Mucosa of rectum (tissue), 2 donors: ENCODE measurements around the gene HSPA1B.
"Not testable (repeated sequence)": the region's sequence is repeated elsewhere in the genome, so short reads cannot be mapped to it uniquely, and the experiment has no call there.

Experiments
- H3K27ac ChIP-seq, 2 donors: one replicate each; pipeline ENCODE4 v1.7.0; 2013; ENCODE audit warnings: inconsistent platforms in 2 of 2, low read depth in 2 of 2, low read length in 2 of 2
- H3K27me3 ChIP-seq, 2 donors: one replicate each; pipeline ENCODE4 v1.7.0; 2013; ENCODE audit warnings: low read length in 2 of 2; ENCODE audit not compliant: control insufficient read depth in 2 of 2, insufficient read depth in 2 of 2
- H3K36me3 ChIP-seq, 2 donors: one replicate each; pipeline ENCODE4 v1.7.0; 2013; ENCODE audit warnings: low read length in 2 of 2; ENCODE audit not compliant: control insufficient read depth in 2 of 2, insufficient read depth in 2 of 2
- H3K4me1 ChIP-seq, 2 donors: one replicate each; pipeline ENCODE4 v1.7.0; 2013; ENCODE audit warnings: low read length in 2 of 2, mild to moderate bottlenecking in 1 of 2; ENCODE audit not compliant: control insufficient read depth in 2 of 2, insufficient read depth in 2 of 2
- H3K4me3 ChIP-seq, 2 donors: one replicate each; pipeline ENCODE4 v1.7.0; 2013; ENCODE audit warnings: low read length in 2 of 2
- H3K9ac ChIP-seq, 2 donors: one replicate each; pipeline ENCODE4 v1.7.0; 2013; ENCODE audit warnings: low read length in 2 of 2, low read depth in 1 of 2, mild to moderate bottlenecking in 1 of 2
- H3K9me3 ChIP-seq, 2 donors: one replicate each; pipeline ENCODE4 v1.7.0; 2013; ENCODE audit warnings: low read length in 2 of 2; ENCODE audit not compliant: control insufficient read depth in 2 of 2
- donor health status: healthy.
- donor health status: Normal muscosa, but diverticular disease.

Gene HSPA1B

DNA sequence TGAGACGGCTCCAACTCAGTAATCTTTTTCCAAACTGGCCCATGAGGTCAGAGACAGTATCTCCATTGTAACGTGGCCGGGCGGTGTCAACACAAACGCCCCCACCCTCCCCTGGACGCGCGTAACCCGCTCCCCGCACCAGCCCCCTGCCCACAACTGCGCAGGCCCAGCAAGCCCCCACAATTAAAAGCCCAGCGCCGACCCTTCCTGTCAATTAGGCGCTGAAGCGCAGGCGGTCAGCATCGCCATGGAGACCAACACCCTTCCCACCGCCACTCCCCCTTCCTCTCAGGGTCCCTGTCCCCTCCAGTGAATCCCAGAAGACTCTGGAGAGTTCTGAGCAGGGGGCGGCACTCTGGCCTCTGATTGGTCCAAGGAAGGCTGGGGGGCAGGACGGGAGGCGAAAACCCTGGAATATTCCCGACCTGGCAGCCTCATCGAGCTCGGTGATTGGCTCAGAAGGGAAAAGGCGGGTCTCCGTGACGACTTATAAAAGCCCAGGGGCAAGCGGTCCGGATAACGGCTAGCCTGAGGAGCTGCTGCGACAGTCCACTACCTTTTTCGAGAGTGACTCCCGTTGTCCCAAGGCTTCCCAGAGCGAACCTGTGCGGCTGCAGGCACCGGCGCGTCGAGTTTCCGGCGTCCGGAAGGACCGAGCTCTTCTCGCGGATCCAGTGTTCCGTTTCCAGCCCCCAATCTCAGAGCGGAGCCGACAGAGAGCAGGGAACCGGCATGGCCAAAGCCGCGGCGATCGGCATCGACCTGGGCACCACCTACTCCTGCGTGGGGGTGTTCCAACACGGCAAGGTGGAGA is 12.3 kb upstream of the HSPA1B start, which contains the start of the genes HSPA1A and HSPA1L:
Gene HSPA1A (plus strand): TSS at position 519 of the 814 bp plus-strand sequence. CDS start 214 bp downstream, at position 733.
Gene HSPA1L (minus strand): TSS at position 259 of the 814 bp plus-strand sequence. CDS start 3,311 bp downstream, outside the sequence.
- Histone ChIP-seq H3K9me3 (no peaks in the 10 kb centered on the region), H3K36me3 (peaks cover 0 to 2% of the 10 kb centered on the region in 2 donors), H3K4me1 (peaks cover 19 to 29% of the 10 kb centered on the region in 2 donors), H3K9ac (peak within 1 kb of the TSS; percentile 80 to 83), H3K27ac (peak within 1 kb of the TSS; percentile 97 to 99), H3K27me3 (no peaks in the 10 kb centered on the region), H3K4me3 (peak within 1 kb of the TSS; percentile 76 to 84)

DNA sequence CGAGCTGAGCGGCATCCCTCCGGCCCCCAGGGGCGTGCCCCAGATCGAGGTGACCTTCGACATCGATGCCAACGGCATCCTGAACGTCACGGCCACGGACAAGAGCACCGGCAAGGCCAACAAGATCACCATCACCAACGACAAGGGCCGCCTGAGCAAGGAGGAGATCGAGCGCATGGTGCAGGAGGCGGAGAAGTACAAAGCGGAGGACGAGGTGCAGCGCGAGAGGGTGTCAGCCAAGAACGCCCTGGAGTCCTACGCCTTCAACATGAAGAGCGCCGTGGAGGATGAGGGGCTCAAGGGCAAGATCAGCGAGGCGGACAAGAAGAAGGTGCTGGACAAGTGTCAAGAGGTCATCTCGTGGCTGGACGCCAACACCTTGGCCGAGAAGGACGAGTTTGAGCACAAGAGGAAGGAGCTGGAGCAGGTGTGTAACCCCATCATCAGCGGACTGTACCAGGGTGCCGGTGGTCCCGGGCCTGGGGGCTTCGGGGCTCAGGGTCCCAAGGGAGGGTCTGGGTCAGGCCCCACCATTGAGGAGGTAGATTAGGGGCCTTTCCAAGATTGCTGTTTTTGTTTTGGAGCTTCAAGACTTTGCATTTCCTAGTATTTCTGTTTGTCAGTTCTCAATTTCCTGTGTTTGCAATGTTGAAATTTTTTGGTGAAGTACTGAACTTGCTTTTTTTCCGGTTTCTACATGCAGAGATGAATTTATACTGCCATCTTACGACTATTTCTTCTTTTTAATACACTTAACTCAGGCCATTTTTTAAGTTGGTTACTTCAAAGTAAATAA is 10.2 kb upstream of the HSPA1B start:
- peak overlapping the region; percentile 39 to 67 for H3K27ac ChIP-seq
- H3K4me1 ChIP-seq: peaks cover 28 to 42% of the 10 kb centered on the region in 2 donors
- H3K27me3 ChIP-seq: not testable (repeated sequence)

DNA sequence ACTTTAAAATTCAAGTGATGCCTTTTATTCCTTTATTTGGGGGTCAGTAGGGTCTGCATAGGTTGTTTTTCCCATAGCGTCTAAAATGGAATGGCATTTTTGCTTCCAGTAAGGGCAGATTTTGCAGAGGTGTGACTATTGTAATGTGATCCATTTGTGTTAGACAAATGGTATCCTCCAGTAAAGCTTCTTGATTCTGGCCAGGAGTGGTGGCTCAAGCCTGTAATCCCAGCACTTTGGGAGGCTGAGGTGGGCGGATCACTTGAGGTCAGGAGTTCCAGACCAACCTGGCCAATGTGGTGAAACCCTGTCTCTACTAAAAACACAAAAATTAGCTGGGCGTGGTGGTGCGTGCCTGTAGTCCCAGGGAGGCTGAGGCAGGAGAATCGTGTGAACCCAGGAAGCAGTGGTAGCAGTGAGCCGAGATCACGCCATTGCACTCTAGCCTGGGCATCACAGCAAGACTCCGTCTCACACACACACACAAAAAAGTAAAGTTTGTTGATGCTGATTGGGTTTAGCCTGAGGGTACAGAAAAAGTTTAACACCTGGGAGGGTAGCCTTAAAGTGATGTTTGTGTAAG is 9.5 kb upstream of the HSPA1B start:
- Histone ChIP-seq H3K27ac (peak overlapping the region in 1 of 2 donors; percentile 67), H3K4me1 (peaks cover 34 to 49% of the 10 kb centered on the region in 2 donors)

More for the DNA sequence above, 10.2 kb upstream of the HSPA1B start:
- H3K4me3 ChIP-seq: peak overlapping the region; percentile 57 to 76
- H3K36me3 ChIP-seq, H3K9me3 ChIP-seq: not testable (repeated sequence)
- peak overlapping the region; percentile 38 to 69 for H3K9ac ChIP-seq

DNA sequence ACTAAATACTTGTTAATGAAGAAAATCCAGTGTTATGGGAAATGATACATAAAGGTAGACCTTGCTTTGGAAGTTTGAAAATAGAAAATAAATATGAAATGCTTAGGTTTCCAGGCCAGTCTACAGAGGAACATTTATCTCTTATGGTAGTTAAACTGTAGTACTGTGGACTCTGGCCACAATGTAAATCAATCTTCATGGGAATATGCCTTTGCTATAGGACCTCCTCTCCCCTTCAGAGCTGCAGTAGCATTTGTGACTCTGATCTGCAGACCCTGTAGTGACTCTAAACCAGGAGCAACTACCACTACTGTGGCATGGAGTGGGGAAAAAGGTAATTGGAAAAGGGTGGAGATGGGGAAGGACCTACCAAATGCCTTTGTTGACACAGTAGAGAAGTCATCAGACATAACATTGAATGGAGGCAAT is 7.7 kb upstream of the HSPA1B start:
- peaks cover 31 to 47% of the 10 kb centered on the region in 2 donors for H3K4me1 ChIP-seq

More for the DNA sequence above, 9.5 kb upstream of the HSPA1B start:
- H3K27me3 ChIP-seq, H3K9me3 ChIP-seq, H3K36me3 ChIP-seq: not testable (repeated sequence)
- Histone ChIP-seq H3K9ac (peak overlapping the region; percentile 44 to 69), H3K4me3 (peak overlapping the region; percentile 57 to 76)

GRCh38 chr6:31820399-31820798 is 7.1 kb upstream of the HSPA1B start:
- peak overlapping the region; percentile 98 for H3K27ac ChIP-seq
- peak overlapping the region in 1 of 2 donors; percentile 77 for H3K9ac ChIP-seq
- H3K4me3 ChIP-seq, H3K27me3 ChIP-seq, H3K9me3 ChIP-seq, H3K36me3 ChIP-seq: not testable (repeated sequence)
- H3K4me1 ChIP-seq: peaks cover 35 to 47% of the 10 kb centered on the region in 2 donors

More for the DNA sequence above, 7.7 kb upstream of the HSPA1B start:
- H3K36me3 ChIP-seq: no peaks in the 10 kb centered on the region
- no peak overlapping the region for H3K4me3 ChIP-seq
- no peaks in the 10 kb centered on the region for H3K9me3 ChIP-seq
- H3K9ac ChIP-seq: peak overlapping the region in 1 of 2 donors; percentile 1
- peak overlapping the region; percentile 73 to 77 for H3K27ac ChIP-seq
- H3K27me3 ChIP-seq: no peaks in the 10 kb centered on the region

GRCh38 chr6:31821301-31822035 is 6.1 kb upstream of the HSPA1B start:
- H3K4me1 ChIP-seq: peaks cover 43 to 52% of the 10 kb centered on the region in 2 donors
- peak overlapping the region; percentile 59 to 87 for H3K4me3 ChIP-seq
- no peaks in the 10 kb centered on the region for H3K27me3 ChIP-seq
- H3K27ac ChIP-seq: peak overlapping the region; percentile 98
- no peaks in the 10 kb centered on the region for H3K36me3 ChIP-seq
- no peaks in the 10 kb centered on the region for H3K9me3 ChIP-seq
- peak overlapping the region; percentile 77 to 82 for H3K9ac ChIP-seq

GRCh38 chr6:31822036-31822821 is 5.3 kb upstream of the HSPA1B start:
- H3K36me3 ChIP-seq: no peaks in the 10 kb centered on the region
- no peaks in the 10 kb centered on the region for H3K9me3 ChIP-seq
- no peaks in the 10 kb centered on the region for H3K27me3 ChIP-seq
- H3K27ac ChIP-seq: peak overlapping the region; percentile 98
- peak overlapping the region; percentile 59 to 87 for H3K4me3 ChIP-seq
- H3K9ac ChIP-seq: peak overlapping the region; percentile 88 to 89
- peaks cover 49 to 55% of the 10 kb centered on the region in 2 donors for H3K4me1 ChIP-seq

DNA sequence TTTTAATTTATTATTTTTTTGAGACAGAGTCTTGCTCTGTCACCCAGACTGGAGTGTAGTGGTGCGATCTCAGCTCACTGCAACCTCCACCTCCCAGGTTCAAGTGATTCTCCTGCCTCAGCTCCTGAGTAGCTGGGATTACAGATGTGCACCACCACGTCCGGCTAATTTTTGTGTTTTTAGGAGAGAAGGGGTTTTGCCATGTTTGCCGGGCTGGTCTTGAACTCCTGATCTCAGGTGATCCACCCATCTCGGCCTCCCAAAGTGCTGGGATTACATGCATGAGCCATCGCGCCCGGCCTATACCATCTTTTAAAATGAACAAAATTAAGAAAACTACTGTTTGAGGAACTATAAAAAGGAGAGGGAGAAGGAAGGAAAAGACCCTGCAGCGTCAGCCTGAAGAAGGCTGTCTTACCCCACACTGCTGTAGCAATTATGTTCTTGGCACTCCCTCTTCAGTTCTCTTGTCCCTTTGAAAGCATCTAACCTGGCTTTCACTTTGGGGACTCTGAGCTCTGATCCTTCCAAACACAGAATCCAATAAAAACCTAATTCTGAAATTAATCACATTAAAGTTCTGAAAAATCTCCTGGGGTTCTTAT is 3.8 kb upstream of the HSPA1B start:
- not testable (repeated sequence) for H3K9me3 ChIP-seq, H3K9ac ChIP-seq, H3K36me3 ChIP-seq, H3K27me3 ChIP-seq, H3K4me3 ChIP-seq
- peaks cover 44% of the 10 kb centered on the region in 2 donors for H3K4me1 ChIP-seq
- H3K27ac ChIP-seq: peak overlapping the region in 1 of 2 donors; percentile 23
